ENCODE results near the gene WFIKKN1. TPM values are rescaled to one million over a fixed set of nuclear protein-coding genes. Genes with fewer than 3 reads are reported as not detected.
A peak's percentile ranks its signal among the peaks of the same experiment; 100 is the strongest.

WFIKKN1 gene
- total and polyA plus RNA-seq, 11 donors = 0.15 to 1.1 (median 0.29) TPM

DNA sequence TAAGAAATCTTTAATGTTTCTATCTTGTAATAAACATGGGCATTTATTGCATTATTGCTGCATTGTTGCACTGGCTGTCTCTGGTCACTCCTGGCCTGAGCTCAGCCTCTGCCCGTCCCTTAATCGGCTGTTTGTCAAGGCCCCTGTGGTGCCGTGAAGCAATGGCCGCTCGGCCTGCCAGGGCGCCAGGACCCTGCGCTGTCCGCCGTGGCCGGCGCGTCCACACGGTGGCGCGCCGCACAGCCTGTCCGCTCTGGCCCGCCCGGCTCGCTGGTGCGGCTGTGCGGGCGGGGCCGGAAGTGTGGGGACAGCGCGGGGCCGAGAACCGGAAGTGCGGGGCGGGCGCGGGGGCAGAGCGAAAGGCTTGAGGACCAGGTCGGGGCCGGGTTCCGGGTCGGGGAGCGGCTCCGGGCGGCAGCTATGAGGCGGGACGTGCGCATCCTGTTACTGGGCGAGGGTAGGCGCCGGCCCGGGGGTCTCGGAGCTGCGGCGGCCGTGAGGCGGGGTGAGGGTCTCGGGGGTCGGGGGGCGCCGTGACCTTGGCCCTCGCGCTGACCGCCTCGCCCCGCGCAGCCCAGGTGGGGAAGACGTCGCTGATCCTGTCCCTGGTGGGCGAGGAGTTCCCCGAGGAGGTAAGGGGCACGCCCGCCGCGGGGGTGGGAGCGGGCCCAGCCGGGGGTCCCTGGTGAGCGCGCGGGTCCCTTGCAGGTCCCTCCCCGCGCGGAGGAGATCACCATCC, 37.2 kb downstream of the WFIKKN1 start, which contains the start of gene RHOT2:
Gene RHOT2, plus strand, starts transcription at position 353 of the 739 bp plus-strand sequence. Its CDS starts 68 bp downstream, at position 421.
- Histone ChIP-seq H3K27me3 (no peaks in the 10 kb centered on the region), H3K9me3 (no peaks in the 10 kb centered on the region), H3K36me3 (peaks cover 0 to 40% (median 38%) of the 10 kb centered on the region in 9 donors), H3K4me1 (peaks cover 6 to 22% (median 17%) of the 10 kb centered on the region in 12 donors), H3K4me3 (peak within 1 kb of the TSS; percentile 67 to 100 (median 98)), H3K27ac (peak within 1 kb of the TSS; percentile 49 to 99 (median 94))
- ATAC-seq (peak; percentile 74 to 93 (median 90)), DNase-seq (peak; percentile 95 to 97 (median 95))
- intact Hi-C loops (cut with DNase I) = loop anchor here in 2 of 10 donors (10.0 kb wide), 2 partner anchors 243 to 273 kb away; partner anchors contain the start of genes NME4 (in 2 of the 2) and RAB11FIP3 (in 1 of the 2)
- WGBS, 4 donors = 1% methylated on average over 53 to 78 of the region's 78 CpGs
- TF ChIP-seq, protein P1, sequence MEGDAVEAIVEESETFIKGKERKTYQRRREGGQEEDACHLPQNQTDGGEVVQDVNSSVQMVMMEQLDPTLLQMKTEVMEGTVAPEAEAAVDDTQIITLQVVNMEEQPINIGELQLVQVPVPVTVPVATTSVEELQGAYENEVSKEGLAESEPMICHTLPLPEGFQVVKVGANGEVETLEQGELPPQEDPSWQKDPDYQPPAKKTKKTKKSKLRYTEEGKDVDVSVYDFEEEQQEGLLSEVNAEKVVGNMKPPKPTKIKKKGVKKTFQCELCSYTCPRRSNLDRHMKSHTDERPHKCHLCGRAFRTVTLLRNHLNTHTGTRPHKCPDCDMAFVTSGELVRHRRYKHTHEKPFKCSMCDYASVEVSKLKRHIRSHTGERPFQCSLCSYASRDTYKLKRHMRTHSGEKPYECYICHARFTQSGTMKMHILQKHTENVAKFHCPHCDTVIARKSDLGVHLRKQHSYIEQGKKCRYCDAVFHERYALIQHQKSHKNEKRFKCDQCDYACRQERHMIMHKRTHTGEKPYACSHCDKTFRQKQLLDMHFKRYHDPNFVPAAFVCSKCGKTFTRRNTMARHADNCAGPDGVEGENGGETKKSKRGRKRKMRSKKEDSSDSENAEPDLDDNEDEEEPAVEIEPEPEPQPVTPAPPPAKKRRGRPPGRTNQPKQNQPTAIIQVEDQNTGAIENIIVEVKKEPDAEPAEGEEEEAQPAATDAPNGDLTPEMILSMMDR (IDR thresholded peaks at IDR 0.05) = peak; percentile 71 to 98 (median 92)
- peak; percentile 45 to 84 for TF ChIP-seq POLR2A (IDR thresholded peaks at IDR 0.05)

DNA sequence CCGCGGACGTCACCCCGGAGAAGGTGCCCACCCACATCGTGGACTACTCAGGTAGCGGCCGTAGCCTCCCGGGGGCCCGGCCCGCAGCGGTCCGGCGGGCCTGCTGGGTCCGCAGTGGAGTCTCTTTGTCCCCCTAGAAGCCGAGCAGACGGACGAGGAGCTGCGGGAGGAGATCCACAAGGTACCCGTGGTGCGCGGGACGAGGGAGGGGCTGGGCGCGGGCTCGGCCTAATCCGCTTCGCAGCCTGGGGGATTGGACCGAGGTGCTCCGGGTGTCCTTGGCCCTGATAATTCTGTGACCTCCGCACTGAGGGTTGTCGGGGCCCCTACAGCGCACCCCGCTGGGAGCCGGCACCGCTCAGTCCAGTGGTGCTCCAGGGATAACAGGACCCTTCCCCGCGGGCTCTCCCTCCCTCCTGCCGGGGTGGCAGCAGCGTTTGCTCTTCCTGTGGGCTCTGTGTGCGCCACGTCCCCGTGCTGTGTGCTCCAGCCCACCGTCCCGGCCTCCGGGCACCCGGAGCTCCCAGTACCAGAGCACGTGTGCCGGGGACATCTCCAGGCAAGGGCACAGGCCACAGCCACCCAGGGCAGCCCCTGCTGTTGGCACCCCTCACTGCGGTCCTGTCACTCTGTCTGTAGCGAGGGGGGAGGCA, 37.9 kb downstream of the WFIKKN1 start:
- peak overlapping the region; percentile 67 to 100 (median 98) for H3K4me3 ChIP-seq
- no peaks in the 10 kb centered on the region for H3K9me3 ChIP-seq
- H3K27ac ChIP-seq = peak overlapping the region; percentile 49 to 99 (median 94)
- H3K27me3 ChIP-seq = no peaks in the 10 kb centered on the region
- no peak for TF ChIP-seq POLR2A (IDR thresholded peaks at IDR 0.05)
- TF ChIP-seq, protein P1 (IDR thresholded peaks at IDR 0.05) = no peak
- 2 to 7% (median 5%) methylated on average over 33 to 50 of the region's 50 CpGs for WGBS, 4 donors
- ATAC-seq = peak in 1 of 4 donors; percentile 1
- no peak for DNase-seq
- peaks cover 0 to 46% (median 45%) of the 10 kb centered on the region in 9 donors for H3K36me3 ChIP-seq
- peaks cover 6 to 22% (median 17%) of the 10 kb centered on the region in 12 donors for H3K4me1 ChIP-seq
- intact Hi-C loops (cut with DNase I) = loop anchor here in 2 of 10 donors (10.0 kb wide), 2 partner anchors 244 to 274 kb away; partner anchors contain the start of genes NME4 (in 2 of the 2) and RAB11FIP3 (in 1 of the 2)

DNA sequence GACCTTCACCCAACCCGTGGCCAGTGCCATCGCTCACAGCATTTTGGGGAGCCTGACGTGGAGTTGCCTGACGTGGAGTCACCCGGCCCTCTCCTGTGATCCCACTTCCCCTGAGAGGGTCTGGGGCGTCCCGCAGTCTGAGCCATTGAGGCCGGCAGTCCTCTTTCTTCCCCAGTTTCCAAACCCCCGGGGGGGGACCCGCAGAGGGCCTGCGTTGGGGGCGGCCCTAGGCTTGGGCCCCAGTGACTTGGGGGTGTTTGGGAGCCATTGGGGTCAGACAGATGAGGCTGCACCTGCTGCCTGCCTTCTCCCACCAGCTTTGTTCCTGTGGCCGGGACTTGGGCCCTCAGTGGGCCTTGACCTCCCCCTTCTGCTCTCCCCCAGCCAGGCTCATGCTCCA, 38.9 kb downstream of the WFIKKN1 start:
- Histone ChIP-seq H3K9me3 (no peaks in the 10 kb centered on the region), H3K4me3 (peak overlapping the region in 3 of 12 donors; percentile 97 to 100 (median 99)), H3K4me1 (peaks cover 6 to 29% (median 22%) of the 10 kb centered on the region in 12 donors), H3K36me3 (peaks cover 0 to 53% (median 47%) of the 10 kb centered on the region in 9 donors), H3K27me3 (no peaks in the 10 kb centered on the region), H3K27ac (no peak overlapping the region)
- intact Hi-C loops (cut with DNase I) = loop anchor here in 2 of 10 donors (10.0 kb wide), 2 partner anchors 245 to 275 kb away; partner anchors contain the start of genes NME4 (in 2 of the 2) and RAB11FIP3 (in 1 of the 2)
- TF ChIP-seq, protein P1 (IDR thresholded peaks at IDR 0.05) = no peak
- no peak for TF ChIP-seq POLR2A (IDR thresholded peaks at IDR 0.05)
- WGBS, 4 donors = 91 to 94% (median 93%) methylated on average over 10 to 13 of the region's 13 CpGs
- DNase-seq = no peak
- ATAC-seq = no peak
